Fibroblast of peridontal ligament (primary cell): ENCODE measurements around the gene ELF3.
"Not testable (repeated sequence)": the region's sequence is repeated elsewhere in the genome, so short reads cannot be mapped to it uniquely, and the experiment has no call there.

Experiments
- DNase-seq: peaks from one replicate; pipeline ENCODE4 v3.0.0-alpha.2; 2010; ENCODE audit errors: extremely low read depth

The ELF3 gene

DNA sequence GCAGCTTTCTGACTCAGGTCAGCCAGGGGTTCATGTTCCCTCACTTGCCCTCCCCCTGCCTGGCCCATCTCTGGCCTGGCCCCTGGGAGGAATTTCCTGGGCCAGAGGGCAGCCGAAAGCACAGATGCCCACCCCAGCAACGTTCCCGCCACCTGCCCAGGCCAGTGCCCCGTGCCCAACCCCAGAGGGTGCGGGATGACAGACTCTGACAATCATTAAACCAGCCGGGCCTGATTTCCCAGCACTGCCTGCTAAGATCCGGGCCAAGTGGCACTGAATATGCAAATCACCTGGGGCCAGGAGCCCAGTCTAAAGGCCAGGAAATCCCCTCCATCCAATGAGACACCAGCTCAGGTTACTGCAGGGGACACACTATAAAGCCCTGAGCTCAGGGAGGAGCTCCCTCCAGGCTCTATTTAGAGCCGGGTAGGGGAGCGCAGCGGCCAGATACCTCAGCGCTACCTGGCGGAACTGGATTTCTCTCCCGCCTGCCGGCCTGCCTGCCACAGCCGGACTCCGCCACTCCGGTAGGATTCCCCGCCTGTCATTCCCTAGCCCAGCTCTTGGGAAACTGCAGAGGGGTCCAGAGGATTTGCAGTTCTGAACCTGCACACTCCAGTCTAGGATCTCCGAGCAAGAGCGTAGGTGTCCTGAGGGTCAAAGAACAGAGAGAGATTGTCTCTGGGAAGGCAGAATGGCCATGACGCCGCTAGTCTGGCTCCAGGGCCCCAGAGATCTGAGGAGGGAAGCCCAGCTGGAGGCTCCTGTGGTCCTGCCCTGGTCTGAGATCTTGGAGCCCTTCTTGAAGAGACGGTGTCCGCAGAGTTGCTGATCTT is at the start of gene ELF3:
Gene ELF3, plus strand, starts transcription at position 408 of the 836 bp plus-strand sequence. CDS start 550 bp downstream, outside the sequence.
- no peak for DNase-seq

DNA sequence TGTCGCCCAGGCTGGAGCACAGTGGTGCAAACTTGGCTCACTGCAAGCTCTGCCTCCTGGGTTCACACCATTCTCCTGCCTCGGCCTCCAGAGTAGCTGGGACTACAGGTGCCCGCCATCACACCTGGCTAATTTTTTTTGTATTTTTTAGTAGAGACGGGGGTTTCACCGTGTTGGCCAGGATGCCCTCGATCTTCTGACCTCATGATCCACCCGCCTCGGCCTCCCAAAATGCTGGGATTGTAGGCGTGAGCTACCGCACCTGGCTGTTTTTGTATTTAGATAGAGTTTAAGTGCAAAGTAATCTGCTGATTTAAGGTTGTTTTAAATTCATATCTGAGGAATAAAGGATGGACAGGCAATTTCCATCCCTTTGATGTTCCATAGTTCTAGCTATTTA is 48.0 kb upstream of the ELF3 start:
- DNase-seq, result not testable (repeated sequence)

DNA sequence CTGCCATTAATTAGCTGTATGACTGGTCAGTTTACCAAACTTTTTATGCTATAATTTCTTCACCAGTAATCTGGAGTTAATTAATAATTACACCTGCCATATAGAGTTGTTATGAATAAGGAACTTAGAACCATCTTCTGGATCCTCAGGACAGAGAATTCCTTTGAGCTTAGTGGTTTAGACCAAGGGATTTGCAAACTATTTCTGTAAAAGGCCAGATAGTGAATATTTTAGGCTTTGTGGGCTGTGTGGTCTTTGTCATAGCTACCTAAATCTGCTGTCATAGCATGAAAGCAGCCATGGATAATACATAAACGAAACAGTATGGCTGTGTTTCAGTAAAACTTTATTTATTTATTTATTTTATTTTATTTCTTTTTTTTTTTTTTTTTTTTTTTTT is 46.1 kb upstream of the ELF3 start:
- no peak for DNase-seq

DNA sequence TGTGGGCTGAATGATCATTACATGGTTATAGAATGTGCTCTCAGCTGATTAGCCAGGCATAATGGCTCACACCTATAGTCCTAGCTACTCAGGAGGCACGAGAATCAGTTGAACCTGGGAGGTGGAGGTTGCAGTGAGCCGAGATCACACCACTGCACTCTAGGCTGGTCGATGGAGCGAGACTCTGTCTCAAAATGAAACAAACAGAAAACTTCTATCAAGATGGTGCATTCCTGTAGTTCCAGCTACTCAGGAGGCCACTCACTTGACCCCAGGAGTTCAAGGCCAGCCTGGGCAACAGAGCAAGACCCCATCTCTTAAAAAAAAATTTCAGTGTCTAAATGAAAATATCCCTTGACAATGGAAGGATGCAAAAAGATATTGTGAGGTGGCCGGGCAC is 44.2 kb upstream of the ELF3 start:
- DNase-seq, result no peak

DNA sequence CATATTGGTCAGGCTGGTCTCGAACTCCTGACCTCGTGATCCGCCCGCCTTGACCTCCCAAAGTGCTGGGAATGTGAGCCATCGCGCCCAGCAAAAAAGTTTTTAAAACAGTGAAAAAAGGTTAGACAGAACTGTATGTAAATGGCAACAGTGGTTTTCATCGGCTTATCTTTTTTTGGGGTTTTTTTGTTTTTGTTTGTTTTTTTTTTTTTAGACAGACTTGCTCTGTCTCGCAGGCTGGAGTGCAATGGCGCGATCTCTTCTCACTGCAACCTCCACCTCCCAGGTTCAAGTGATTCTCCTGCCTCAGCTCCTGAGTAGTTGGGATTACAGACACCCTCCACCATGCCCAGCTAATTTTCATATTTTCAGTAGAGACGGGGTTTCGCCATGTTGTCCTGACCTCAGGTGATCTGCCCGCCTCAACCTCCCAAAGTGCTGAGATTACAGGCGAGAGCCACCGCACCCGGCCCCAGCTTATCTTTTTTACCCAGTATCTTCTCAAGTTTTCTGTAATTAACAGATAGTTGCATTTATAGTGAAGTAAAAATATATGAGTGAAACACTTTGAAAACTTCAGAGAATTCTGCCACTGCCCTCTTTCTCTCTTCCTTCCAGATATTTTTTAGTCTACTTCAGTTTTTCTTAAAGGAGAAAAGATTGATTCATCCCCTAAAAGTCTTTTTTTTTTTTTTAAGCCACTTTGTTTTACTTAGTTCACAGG is 42.0 kb upstream of the ELF3 start:
- DNase-seq, result no peak

DNA sequence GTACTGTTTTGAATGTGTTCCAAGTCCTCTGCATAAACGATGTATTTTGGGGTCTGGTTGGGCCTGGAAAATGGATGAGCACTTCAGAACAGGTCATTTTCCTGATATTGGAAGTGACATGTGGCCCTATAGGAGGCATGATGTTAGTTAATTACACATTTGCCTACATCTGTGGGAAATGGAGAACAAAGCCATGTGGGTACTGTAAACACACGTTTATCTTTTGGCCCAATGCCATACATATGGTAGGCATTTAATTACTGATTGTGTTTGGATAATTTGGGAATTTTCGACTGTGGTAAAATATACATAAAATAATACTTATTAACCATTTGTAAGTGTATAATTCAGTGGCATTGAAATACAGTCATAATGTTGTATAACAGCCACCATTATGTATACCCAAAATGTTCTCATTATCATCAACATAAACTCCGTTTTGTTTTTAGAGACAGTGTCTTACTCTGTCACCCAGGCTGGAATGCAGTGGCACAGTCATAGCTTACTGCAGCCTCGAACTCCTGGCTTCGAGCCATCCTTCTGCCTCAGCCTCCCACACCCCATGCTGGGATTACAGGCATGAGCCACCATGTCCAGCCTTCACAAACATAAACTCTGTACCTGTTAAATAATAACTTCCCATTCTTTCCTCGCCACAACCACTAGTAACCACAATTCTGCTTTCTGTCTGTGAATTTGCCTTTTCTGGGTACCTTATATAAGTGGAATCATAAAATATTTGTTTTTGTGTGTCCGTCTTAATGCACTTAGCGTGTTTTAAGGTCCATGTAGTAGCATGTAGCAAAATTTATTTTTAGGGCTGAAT is 39.8 kb upstream of the ELF3 start:
- peak; percentile 16 for DNase-seq

DNA sequence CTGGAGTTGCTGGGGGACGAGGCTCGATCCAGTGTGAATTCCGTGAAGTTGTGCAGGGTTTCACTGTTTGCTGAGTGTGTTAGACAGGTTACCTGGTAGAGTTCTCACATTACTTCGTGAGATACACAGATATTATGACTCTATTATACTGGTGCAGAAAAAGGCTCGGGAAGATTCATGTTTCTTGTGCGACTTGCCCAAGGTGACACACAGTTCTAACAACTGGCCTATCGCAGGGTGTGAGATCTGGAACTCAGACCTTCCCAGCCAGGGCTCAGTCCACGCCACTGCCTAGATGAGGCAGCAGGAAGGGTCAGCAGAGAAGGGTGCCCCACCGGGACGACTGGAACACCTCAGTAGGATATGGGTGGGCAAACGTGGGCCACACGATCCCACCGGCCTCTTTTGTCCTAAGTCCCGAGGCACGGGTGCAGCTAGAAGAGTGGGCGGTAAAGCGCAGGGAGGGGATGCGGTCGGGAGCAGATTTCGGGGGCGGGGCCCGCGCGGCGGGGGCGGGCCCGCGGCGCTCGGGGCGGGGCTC is 28.2 kb upstream of the ELF3 start:
- no peak for DNase-seq

DNA sequence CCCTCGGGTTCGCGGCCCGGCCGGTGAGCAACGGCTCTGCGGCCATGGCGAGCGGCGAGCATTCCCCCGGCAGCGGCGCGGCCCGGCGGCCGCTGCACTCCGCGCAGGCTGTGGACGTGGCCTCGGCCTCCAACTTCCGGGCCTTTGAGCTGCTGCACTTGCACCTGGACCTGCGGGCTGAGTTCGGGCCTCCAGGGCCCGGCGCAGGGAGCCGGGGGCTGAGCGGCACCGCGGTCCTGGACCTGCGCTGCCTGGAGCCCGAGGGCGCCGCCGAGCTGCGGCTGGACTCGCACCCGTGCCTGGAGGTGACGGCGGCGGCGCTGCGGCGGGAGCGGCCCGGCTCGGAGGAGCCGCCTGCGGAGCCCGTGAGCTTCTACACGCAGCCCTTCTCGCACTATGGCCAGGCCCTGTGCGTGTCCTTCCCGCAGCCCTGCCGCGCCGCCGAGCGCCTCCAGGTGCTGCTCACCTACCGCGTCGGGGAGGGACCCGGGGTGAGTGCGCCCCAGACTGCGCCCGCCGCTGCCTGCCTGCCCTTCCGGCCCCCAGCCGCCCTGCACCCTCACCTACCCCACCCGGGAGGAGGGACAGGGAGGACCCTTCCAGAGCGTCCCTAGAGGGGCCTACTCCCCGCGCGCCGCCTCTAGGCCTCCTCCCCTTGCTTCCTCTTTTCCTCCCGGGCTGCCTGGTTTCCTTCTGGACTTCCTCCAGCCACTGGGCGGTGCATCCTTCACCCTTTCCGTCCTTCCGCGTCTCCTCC is 27.6 kb upstream of the ELF3 start, which contains the start of gene RNPEP:
Gene RNPEP, plus strand, starts transcription at position 26 of the 757 bp plus-strand sequence. Its CDS starts 19 bp downstream, at position 45.
- DNase-seq, result peak; percentile 78

DNA sequence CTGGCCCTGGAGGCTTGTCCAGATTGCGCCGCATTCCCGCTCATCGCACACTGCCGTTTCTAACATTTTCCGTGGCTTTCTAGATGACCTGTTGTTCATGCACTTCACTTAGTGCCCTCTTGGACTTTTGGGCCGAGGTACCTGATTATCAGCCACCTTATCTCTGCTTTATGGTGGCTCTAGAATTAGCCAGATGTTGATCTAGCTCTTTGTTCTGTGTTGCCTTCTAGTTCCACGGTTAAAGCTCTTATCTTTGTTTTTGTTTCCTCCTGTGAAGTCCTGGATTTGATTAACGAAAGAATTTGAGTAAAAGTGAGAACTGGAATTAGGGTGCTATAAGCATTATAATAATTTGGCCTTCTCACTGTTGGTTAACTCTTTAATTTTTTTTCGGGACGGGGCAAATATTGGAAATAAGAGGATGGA is 27.0 kb upstream of the ELF3 start:
- no peak for DNase-seq

DNA sequence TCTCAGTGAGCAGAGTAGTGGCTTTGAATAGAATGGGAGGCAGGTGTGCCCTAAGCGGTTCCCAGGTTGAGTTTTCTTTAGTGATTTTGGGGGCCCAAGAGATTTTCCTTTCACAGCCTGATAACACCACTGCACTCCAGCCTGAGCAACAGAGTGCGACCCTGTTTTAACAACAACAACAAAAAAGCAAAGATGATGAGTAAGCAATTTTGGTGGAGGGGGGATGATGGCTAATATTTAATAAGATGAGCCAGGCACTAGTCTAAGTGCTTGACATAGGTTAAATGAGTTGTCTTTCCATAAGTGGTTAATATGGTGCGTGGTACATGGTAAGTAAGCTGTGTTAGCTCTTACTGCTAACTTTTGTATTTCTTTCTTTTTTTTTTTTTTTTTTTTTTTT is 25.9 kb upstream of the ELF3 start:
- DNase-seq, result no peak

DNA sequence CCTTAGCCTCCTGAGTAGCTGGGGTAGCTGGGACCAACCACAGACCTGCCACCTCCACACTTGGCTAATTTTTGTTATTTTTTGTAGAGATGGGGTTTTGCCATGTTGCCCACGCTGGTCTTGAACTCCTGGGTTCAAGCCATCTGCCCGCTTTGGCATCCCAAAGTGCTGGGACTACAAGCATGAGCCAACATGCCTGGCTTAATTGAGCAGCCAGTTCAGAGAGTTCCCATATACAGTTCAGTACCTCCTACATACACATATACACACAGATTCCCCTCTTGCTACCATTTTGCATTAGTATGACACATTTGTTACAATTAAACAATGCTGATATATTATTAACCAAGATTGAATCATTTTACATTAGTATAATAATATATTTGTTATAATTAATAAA is 25.0 kb upstream of the ELF3 start:
- no peak for DNase-seq

DNA sequence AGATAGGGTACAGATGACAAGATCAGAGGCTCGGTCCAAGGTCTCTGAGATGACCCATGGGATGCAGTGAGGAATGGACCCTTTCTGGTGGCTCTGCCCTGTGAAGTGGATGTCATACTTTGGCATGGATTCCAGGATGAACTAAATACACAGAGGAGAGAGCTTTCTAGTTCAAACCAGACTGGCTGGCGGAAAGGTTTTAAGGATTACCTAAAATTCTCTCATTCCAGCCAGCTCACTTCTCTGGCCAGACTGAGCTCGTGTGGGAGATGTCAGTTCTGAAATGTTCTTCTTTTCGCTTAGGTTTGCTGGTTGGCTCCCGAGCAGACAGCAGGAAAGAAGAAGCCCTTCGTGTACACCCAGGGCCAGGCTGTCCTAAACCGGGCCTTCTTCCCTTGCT is 21.8 kb upstream of the ELF3 start:
- no peak for DNase-seq

DNA sequence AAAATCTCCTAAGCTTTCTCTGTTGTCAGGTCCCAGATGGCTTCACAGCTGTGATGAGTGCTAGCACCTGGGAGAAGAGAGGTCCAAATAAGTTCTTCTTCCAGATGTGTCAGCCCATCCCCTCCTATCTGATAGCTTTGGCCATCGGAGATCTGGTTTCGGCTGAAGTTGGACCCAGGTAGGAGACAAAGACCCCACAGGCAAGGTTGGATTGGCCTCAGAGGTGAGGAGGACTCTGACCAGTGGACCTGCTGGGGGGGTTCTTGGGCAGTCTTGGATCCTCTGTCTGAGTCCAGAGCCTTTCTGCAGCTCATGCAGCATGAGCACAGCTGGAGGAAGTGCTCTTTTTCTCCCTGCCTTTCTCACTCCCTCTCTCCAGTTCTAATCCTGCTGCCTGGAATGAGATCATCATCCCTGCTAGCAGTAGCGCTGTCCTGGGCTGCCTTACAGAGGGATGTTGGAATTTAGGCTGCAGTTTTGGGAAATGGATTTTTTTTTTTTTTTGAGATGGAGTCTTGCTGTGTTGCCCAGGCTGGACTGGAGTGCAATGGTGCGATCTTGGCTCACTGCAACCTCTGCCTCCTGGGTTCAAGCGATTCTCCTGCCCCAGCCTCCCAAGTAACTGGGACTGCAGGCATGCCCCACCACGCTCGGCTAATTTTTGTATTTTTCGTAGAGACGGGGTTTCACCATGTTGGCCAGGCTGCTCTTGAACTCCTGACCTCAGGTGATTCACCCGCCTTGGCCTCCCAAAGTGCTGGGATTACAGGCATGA is 20.8 kb upstream of the ELF3 start:
- DNase-seq, result no peak

DNA sequence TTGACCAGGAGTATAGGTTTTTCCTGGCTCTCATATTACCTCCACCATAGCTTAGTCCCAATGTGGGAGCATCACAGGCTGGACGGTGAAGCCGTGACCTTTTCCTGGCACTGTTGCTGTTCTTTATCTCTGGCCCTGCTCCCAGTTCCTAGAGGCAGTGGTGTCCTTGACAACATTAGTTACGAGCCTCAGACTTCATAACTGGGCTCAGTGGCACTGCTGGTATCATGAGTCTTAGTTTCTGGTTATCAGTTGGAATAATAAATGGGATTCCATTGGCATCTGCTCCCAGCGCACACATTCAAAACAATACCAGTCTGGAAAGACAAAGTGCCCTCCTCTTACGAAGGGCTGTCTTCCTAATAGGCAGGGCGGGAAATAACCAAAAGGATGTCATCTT is 20.0 kb upstream of the ELF3 start:
- DNase-seq, result no peak

DNA sequence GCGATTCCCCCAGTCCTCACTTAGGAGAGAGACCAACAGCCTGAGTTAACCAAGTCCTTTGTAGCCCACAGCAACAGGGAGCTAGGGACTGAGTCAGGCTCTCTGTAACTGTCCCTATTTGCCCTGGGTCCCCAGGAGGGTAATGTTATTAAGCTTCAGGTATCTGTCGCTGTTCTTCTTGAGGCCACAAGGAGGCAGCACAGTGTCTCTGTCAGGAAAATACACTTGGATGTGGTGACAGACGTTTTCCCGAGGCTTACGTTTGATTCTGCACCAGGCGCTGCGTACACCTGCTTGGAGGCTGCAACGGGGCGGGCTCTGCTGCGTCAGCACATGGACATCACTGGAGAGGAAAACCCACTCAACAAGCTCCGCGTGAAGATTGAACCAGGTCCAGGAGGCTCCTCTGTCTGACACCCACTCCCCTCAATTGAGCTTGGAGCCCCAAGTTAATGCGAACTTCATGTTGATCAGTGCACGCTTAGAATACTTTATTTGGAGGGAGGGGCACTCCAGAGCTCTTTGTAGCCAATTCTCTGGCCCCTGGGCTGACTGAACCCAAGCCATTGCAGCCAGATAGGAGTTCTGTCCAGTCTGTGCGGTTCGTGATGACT is 10.7 kb upstream of the ELF3 start:
- peak; percentile 42 for DNase-seq

DNA sequence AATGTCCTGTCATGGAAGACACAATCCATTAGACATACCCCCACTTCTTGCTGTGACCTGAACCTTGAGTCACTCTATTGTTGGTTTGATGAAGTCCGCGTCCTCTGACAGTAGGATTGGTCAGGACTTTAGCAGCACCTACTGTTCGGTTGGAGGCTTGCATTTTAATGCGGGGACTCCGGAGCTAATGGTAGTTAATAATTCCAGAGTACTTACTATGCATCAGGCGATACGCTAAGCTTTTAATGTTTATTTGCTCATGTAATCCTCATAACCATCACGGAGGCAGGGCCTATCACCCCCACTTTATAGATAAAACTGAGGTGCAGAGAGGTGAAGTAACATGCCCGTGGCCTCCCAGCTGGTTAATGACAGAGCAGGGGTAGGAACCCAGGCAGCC is 7.9 kb upstream of the ELF3 start:
- DNase-seq, result no peak

DNA sequence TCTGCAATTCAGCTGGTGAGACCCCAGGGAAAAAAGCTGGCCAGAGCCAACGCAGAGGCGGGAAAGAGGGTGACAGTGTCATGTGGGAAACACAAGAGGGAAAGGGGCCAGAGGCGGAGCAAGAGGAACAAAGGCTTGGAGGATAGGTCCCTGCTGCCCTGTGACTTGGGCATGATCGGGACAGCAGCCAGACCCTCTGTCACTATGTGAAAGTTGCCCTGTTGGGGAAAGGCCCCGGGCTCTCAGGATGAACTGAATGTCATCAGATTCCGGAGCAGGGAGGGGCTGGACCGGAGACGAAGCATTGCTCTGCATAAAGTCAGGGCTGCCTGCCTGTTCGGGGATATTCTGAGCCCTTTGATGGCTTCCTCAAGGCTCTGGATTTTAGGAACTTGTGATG is 5.7 kb upstream of the ELF3 start:
- DNase-seq, result no peak

DNA sequence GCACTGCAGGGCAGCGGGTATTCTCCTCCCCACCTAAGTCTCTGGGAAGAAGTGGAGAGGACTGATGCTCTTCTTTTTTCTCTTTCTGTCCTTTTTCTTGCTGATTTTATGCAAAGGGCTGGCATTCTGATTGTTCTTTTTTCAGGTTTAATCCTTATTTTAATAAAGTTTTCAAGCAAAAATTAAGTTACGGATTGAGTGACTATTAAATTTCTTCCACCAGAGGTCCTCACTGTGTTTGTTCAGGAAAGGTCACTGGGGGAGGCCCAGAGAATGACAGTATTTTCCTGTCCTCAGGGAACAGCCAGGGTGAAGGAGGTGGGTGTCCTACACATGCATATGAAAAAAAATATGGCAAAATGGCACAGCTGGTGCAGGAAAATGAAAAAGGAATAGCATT is 4.4 kb upstream of the ELF3 start:
- DNase-seq, result peak; percentile 37

DNA sequence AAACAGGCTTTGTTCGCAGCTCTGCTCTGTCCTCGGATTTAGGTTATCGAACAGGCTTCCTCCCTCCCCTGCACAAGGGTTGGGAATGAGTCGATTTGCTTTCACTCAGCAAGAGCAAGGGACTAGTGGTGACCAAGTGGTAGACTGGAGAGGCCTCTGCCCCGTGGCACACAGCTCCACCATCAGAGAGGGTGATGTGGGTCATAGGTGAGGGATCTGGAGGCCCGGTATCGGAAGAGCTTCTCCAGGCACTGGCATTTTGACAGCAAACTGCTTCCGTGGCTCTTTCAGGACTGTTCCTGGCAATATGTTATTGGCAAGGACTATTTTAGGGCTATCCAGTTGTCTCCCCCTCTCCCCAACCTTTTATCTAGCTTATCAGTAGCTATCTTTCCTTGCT is 3.1 kb upstream of the ELF3 start:
- no peak for DNase-seq
